Activated T-cell treated with anti-CD3 and anti-CD28 coated beads, Interleukin-2, amount 50 U/mL, for 1 hour (primary cell): ENCODE data around the gene PTPRT.

ENCODE experiments used
- DNase-seq: peaks from one replicate; pipeline ENCODE4 v3.0.0-alpha.2; 2020

Gene PTPRT

DNA sequence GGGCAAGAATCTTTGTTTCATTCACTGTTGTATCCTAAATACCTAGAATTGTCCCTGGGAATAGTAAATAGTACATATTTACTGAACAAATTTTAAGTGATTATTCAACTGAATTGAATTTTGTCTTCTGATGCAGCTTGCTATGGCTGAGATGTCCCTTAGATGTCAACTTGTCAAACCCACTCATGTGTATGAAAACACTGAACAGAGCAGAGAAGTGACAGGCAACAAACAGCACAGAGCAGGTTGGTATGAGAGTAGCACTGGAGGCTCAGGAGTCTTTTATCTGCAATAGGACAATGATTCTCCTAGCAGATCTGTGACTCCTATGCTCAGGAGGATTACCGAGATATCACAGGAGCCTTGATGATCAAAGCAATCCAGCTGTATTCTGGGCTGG is 1031.4 kb downstream of the PTPRT start:
- no peak for DNase-seq

DNA sequence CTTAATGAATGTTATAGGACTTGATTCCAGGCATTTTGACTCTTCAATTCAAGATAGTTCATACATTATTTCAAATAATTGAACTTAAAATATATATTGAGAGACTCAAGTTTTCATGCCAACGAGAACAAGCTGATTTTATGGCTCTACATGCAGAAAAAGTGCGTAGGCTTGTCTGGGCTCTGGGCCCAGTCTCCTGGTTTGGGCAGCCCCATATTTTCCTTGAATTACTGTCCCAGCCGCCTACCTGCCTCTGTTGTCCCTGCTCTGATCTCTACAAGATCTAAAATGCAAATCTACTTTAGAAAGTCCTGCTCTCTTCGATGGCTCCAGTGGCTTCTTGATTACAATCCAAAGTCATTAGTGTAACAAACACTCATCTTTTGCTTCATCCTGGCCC is 1034.1 kb downstream of the PTPRT start:
- no peak for DNase-seq

DNA sequence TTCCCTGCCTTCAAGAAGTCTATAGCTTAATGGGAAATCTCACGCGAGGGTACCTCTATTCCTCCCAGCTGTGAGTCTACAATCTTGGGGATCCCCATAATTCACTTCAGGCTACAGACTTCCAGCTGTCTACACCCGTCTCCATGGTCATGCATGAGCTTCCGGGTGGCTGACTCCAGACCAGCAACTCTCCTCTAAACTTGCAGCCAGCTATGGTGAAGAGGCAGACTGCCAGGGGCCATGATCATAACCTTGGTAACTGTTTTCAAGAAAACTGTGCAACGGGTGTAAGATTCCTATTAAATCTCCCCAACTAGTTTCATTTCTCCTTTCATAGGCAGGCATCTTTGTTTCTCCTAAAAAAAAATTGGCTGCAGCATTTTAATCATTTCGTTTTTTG is 1037.1 kb downstream of the PTPRT start:
- no peak for DNase-seq

DNA sequence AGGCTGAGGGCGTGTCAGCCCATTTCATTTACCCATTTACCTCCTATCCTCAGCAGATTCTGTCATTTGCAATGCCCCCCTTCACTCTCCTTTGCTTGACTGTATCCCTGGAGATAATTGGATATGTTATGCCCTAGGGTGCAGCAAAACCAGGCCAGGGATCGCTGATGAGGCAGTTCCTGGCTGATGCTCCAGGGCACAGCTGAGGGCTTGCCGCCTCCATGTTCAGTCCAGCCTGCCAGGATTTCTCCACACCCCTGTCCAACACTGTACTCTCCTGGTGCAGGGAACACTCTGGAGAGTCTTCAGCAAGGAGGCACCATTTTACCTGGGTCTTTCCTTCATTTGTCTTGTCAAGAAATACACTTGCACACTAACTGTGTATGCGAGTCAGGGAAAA is 1039.5 kb downstream of the PTPRT start:
- no peak for DNase-seq

DNA sequence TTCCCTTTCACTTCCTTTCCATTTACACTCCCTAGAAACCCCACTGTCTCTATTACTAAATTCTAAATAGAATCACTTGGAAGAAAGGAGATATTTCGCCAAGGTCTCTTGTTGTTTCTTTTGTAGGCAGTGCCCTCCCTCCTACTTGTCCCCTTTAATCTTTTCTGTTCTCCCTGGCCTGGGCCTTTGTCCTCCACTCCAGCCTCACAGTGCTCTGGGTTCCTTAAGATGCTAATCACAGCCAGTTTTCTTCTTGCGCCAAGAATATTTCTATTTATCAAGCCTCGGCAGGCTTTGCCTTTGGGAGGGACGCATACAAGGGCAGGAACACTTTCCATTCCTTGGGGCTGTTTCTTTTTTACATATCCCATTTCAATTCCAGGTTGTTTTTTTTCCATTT is 1051.0 kb downstream of the PTPRT start:
- no peak for DNase-seq

DNA sequence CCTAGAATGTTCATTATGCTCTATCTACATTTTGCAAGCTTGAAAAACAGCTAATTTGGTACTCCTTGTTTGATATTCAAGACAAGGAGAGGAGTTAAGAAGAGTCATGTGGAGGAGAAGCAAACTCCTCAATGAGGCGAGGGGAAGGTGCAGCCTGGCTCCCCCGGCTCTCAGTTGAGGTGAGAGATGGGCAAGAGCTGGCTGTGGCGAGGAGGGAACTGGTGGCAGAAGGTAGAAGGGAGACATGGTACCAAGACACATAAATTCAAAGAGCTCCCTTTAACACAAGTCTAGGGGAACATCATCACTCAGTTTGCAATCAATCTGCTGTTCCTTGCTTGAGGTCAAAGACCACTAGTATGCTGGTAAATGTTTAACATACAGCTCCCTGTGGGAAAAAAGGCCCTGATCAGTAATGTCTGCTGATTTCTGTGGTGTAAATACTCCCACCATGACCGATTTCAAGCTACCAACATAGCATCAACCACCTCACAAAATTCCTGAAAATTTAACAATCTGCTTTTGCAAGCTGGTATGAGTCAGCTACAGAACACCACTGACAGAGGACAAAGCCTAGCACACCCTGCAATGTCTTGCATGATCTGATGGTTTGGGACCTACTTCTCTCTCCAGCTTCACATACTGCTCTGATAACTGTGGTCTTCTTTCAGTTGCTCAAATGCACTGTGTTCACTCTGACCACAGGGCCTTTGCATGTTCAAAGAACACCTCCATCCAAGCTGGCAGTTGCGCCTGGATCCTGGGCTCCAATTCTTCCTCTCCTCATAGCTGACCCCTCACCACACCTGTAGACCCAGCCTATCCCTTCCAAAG is 1055.2 kb downstream of the PTPRT start:
- DNase-seq: no peak

DNA sequence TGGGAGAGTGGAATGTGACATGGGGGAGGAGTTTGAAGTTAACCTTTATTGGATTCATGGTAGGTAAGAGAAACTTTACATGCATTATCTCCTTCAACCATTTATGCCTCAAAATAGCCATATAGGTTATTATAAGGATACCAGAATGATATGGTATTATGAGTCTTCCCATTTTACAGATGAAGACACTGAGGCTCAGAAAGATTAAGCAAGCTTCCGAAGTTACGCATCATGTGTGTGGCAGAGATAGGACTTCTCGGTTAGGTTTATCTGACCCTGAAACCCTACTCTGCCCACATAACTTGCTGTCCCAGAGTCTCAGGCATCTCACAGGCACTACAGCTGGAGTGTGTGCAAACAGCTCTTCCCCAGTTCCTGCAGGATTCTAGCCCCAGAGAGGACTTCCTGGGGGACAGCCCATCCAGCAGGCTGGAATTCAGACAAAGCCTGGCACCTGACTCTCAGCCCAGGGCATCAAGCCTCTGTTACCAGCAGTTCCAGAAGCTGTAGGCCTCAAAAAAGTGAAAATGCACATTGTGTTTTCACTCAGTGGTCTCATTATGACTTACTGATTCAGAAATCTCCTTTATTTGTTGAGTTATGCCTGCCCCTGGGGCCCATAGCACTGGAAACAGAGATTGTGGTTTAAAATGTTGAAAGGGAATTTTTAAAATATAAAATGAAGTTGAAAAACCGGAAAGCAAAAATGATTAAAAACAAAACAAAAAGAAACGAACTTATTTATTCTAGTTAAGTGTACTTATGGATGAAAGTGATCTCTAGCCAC is 1058.7 kb downstream of the PTPRT start:
- no peak for DNase-seq

DNA sequence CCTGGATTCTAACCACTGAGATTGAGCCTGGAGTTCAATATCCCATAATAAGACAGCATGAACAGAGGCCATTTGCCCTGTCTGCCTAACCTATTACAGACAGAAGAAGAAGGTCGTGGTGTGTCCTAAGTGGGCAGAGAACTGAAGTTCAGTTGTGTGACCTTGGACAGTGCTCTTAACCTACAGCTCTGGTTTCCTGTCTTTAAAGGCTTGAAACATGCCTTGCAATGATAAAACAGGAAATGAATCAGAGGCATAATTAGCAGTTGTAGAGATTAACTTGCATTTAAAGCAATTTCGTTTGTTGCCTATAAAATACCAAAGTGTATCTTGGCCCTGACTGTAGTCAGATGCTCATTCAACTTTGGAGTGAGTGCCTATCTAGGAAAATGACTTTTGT is 1064.3 kb downstream of the PTPRT start:
- DNase-seq: no peak

DNA sequence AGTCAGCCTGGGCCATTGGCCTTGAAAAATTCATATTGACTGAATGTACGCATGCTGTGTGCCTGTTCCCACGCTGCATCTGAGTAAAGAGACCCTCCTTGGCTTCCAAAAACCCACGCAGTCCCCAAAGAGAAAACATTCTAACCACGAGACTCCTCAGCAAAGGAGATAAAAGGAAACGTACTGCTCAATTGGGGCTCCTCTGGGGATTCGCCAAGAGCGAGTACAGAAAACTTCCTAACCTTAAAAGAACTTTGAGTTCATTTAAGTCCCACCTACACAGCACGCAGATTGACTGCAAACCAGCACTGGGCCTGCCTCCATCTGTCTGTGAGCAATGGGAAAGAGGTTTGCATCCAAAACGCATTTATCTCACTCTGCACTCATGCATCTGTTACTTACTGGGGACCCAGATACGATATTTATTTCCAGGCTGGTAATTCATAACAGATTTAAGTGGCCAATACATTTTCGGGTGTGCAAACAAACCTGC is 1065.7 kb downstream of the PTPRT start:
- DNase-seq: no peak

DNA sequence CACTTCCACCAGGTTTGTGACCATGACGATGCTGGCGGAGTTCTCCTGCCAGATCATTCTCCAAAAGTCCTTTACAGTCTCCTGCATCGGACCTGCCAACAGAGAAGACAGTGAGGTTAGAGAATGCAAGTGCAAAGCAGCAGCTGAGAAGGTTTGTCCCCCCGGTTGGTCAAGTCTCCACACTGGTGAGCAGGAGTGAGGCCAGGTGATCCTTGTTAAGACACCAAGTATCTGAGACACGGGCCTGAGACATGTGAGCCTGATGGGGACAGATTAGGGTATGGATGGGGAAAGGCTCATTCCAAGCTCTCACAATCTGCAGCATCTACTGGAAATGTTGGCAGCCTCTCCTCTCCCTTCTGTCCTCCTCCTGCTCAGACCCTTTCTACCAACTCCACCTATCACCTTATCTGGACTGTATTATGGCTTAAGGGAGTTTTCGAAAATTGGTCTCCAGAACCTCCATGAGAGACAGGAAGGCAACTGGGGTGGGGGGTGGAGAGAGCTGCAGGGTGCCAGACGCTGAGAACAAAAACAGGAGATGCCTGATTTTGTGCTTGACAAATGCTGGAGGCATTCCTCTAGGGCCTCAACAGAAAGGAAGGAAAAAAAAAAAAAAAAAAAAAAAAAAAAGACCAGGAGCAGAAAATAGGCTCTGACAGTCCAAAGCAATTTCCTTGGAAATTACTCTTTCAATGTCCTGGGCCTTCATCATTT is 1071.1 kb downstream of the PTPRT start:
- DNase-seq: no peak

DNA sequence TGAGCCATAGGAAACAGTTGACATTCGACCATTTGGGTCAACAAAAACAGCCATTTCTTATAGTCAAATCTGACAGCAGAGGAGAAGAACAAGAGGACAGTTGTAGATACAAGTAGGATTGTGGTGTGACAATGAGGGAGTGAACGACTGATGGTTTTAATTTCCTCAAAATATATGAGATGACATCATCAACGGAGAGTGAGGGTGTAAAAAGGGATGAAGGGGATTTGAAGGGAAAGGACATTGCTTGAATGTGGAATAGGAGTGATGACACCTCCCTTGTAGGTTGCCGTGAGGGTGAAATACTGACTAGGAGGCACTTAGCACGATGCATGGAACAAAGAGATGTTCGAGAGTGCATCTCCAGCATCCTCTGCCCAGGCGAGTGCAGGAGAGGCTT is 1071.7 kb downstream of the PTPRT start:
- DNase-seq: no peak

DNA sequence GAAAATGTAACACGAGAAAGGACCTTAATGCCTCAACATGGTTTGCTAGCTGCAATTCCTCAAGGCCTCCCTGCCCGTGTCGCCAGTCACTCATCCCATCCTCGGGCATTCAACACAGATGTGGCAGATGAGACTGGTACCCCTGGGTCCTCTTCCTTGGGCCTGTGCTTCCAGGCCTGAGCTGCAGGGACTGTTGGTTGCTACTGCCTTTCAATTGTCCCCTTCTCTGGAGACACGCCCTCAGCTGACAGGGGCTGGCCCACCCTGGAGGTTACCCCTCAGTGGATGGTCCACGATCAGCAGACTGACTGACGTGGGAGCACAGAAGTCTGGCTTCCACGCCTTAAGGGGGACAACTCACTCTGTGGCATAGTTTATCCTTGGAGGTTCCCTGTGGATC is 1076.5 kb downstream of the PTPRT start:
- no peak for DNase-seq

DNA sequence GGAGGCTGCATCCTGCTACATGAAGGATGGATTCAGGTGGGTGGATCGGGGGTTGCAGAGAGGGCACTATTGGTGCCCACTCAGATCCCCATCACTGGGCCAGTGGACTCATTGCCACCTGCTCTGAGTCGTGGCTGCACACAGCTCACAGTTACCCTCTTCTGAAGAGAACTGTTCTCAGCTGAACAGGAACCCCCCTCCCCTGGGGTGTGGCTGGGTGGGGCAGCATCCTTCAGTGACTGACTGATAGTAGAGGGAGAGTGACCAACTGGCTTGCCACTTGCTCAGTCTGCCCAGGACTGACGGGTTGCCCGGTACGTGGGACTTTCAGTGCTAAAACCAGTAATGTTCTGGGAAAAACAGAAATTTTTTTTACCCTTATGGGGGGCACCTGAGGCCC is 1077.5 kb downstream of the PTPRT start:
- no peak for DNase-seq

DNA sequence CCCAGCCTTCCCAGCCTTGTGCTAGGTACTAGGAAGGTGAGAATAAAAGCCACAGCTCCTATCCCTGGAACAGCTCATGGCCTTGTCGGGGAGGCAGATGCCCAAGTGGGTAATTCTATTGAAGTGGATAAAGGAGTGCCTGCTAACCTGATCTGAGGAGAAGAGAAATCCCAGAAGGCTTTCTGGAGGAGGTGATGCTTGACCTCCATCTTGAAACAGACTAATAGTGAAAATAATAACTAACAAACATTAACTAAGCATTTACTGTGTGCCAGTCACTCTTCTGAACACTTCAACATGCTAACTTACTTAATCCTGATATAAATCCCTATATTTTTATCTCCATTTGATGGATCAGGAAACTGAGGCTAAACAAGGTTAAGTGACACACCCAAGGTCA is 1078.4 kb downstream of the PTPRT start:
- no peak for DNase-seq

DNA sequence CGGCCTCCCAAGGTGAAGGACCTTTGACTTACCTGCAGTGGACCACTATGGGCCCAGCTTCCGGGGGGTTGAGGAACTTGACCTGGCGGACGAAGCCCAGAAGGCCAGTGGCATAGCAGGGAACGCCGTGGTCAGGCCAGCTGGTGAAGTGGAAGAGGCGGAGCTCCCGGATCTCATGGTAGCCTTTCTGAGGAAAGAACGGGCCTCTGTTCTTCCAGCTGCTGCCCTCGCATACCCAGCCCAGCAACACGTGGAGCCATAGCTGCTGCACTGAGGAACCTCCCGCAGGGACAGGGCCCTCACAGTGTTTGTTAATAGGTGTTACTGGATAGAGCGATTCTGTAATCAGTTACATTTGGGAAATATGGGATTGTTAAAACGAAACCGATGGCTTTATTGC is 1079.4 kb downstream of the PTPRT start:
- DNase-seq: no peak

DNA sequence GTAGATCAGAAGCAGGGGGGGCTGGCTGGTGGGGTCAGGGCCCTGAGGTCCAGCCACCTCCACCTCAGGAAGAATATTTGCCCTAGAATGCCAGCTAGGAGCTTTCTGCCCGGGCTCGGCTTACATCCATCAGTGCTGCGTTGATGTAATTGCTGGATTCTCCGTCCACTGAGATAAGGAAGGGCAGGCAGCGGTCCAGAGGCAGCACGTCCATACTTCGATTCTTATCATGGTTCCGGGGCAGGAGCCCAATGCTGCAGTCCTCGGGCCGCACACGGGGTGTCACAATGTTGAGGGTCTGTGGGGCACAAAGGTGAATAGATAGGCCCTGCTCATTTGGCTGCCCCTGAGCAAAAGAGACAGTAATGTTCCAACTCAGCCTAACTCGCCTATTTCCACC is 1087.7 kb downstream of the PTPRT start:
- no peak for DNase-seq

DNA sequence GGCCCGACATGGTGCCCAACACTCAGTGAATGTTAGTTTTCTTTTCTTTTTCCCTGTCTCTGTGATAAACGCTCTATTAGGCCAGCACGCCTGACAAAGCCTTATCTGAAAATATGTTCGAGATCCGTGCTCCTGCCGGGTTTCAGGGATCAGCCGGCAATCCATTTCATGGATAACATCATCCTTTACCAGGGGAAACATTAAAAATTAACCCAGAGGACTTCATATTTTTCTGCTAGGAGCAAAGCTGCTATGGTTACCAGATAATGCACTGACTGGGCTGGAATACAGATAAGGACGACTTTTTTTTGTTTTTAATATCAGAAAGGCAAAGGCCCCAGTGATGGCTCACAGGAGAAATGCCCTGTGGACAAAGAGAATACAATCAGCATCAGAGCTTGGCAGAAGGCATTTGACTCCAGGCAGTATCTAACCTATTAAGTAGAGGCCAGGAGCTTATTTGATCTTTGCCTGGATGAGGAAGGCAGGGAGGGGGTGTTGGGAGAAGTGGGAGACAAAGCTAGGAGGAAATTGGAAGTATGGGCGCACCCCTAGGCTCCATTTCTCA is 1089.5 kb downstream of the PTPRT start:
- no peak for DNase-seq

DNA sequence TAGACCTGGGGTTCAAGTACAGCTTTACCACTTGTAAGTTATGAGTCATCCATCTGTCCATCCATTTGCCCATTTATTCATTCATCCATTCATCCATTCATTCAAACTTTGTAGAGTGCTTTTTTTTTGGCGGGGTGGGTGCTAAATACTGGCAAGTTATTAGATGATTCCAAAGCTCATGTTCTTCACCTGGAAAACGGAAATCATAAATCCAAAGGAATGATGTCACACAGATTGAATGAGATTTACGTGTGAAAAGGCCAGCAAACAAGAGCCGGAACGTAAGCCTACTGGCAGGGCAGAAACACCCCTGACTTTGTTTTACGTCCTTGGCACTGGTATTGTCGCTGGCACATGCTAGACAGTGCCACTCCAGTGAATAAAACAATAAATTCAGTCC is 1090.6 kb downstream of the PTPRT start:
- DNase-seq: no peak

DNA sequence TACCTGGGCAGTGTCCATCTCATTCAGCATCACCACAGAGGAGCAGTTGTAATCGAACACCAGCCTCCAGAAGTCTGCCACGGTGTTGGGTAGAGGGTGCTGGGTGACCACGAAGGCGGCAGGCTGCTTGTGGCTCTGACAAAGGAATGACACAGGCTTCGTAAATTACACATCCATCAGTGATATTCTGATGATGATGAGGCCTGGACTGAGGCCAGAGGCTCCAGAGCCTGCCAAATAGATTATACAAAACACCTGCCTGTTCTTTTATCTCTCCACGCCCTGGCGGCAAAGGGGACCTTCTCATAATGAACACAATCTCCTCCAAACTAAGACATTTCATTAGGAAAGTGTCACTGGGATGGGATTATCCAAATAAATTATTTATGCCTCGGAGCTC is 1091.3 kb downstream of the PTPRT start:
- DNase-seq: no peak

DNA sequence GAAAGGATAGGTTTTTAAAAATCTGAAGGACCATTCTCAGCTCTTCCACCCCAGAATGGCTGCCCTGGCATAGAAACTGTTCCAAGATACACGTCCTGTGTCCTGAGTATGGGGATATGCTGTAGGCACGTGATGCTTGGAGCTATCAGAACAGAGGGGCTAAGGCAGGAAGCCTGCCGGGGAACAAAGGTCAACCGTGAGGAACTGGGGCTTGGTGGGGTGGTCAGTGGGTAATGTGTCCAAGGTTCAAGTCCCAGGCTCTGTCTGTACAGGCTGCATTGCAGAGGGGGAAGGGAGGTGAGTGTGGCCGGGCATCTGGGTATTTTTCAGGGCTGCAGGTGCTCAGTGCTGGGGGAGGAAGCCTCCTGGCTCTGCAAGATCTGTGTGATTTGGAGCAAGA is 1092.0 kb downstream of the PTPRT start:
- DNase-seq: no peak

DNA sequence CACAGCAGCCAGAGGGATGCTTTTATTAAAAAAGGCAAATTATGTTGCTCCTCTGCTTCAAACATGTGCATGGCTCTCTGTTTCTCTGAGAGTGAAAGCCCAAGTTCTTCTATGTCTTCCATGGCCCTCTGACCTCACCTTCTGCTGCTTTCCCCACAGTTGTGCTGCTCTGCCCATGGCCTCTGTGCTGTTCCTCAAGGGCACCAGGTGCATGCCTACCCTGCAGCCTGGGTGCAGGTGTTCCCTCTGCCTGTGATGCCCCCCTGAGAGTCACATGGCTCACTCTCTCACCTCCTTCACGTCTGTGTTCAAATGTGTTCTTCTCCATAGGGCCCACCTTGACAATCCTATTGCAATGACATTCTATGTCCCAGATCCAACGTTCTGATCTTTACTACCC is 1094.5 kb downstream of the PTPRT start:
- DNase-seq: no peak

DNA sequence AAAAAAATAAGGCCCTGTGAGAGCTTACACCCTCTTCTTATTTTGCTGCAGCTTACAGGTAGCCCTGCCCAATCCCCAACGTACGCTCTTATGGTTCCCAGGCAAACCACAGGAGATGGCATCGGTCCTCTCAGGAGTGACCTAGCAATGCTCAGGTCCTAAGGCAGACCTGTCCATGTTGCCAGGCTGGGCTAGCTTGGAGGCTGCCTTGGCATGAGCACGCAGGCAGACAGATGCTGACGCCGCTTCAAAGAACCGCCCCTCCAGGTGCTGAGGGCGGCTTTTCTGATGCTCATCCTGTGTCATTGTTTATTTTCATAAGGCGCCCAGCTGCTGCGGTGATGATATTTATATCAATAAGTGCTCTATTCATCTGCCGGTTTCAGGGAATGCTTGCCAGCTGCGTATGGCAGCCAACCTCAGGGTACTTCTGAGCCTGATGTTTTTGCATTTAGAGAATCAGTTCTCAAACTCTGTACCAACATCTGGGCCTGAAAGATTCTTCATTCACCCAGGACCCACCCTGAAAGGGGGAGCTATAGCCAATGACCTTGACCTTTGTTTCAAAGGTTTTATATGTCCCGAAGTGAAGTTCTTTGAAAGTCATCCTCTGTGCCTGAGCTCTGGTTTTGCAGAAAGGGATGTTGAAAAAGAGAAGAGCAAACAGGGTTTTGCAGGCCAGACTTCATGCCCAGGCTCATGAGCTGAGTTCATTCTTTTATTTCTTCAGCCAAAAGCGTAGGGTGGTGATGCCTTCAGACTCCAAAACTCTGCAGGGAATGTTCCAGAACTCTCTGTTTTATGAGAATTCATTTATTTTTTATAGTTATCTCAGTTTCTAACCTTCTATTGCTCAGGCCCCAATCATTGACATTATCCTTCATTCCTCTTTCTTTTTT is 1095.9 kb downstream of the PTPRT start:
- DNase-seq: no peak
